T-helper 2 cell (primary cell): ENCODE measurements around the gene ZNF436.
"Not testable (repeated sequence)": the region's sequence is repeated elsewhere in the genome, so short reads cannot be mapped to it uniquely, and the experiment has no call there.

Experiments used
- DNase-seq, 5 experiments: peaks; one replicate each; pipeline versions ENCODE4 v3.0.0 to v3.0.0-alpha.2; 2012 to 2022

The ZNF436 gene

DNA sequence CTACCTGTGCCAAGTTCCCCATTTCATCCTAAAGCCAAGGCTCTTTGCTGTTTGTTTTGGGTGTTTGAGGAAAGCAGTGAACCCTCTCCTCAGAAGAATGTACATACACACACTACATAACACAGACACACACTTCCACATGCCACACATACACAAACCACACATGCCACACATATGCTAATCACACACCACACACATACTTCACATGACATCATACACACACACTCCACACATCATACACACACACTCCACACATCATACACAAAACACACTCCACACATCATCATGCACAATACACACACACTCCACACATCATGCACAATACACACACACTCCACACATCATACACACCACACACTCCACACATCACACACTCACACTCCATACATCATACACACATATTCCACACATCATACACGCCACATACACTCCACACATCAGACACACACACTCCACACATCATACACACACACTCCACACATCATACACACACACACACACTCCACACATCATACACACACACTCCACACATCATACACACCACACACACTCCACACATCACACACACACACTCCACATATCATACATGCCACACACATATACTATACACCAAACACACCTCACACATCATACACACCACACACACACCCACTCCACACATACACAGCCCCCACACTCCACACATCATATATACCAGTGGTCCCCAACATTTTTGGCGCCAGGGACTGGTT lies 22.7 kb upstream of the ZNF436 start:
- DNase-seq: peak in 1 of 5 experiments; percentile 7

DNA sequence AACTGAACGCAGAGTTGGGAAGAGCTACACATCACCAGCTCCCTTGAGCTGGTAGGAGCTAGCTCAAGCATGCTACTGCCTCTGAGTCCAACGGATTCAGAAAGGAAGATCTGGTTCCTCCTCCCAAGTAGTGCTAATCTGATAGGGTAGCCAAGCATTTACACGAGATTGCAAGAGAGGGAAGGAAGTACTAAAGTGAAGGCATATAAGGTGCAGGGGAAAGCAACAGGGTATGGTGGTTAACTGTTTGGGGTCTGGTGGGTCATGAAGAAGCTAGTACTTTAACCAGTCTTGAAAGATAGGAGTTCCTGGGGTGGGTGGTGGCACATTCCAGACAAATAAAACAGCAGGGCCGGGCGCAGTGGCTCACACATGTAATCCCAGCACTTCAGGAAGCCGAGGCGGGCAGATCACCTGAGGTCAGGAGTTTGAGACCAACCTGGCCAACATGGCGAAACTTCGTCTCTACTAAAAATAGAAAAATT lies 20.2 kb upstream of the ZNF436 start:
- no peak for DNase-seq

- no peak for DNase-seq
Observed at GRCh38 chr1:23387494-23387893, 17.9 kb upstream of the ZNF436 start.

DNA sequence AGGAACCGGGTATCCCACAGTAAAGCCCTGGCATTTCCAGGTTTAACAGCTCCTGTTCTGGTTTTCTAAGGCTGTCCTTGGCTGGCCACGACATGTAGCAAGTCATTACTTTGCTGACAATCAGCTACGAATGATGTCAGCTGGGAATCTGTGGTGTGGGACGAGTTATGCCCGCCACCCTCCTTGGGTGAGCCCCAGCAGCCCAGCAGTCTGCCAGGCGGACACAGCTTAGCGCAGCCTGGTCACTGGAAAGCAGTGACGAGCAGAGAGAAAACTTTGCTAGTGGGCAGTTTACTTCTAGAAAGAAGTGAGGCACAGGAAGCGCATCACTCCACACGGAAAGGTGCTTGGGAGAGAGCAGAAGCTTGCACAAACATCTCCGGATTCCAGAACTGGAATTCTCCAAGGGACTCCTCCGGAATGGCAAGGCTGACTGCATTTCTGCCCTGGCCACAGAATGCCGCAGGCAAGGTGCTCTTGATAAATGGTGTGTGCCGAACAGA lies 15.5 kb upstream of the ZNF436 start:
- no peak for DNase-seq

DNA sequence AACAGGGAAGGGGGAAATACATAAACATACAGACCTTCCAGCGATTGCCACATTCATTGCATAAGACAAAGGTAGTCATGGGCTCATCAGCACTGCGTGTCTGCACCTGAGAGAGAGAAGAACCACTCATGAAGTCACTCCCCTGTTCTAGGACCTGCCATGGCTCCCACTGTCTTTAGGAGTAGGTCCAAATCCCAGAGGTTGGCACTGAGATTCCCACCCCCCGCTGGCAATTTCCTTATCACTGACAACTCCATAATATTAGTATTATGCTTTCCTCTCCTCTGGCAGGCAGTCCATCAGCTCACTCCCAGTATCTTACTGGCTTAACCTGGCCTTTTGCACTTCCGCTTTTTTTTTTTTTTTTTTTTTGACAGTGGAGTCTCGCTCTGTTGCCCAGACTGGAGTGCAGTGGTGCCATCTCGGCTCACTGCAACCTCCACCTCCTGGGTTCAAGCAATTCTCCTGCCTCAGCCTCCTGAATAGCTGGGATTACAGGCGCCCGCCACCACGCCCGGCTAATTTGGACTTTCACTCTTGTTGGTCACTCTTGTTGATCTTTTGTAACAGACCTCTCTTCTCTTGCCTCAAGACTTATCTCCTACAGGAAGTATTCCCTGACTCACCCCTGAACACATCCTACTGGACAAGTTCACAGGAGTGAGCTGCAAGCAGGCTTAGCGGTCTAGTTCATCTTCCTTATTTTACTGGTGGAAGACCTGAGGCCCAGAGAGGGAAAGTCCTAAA lies 14.8 kb upstream of the ZNF436 start:
- no peak for DNase-seq

GRCh38 chr1:23383577-23384311 lies 14.1 kb upstream of the ZNF436 start:
- no peak for DNase-seq

- DNase-seq: no peak
Observed at GRCh38 chr1:23381233-23381885, 11.7 kb upstream of the ZNF436 start.

- no peak for DNase-seq
Observed at GRCh38 chr1:23380719-23381118, 11.1 kb upstream of the ZNF436 start.

DNA sequence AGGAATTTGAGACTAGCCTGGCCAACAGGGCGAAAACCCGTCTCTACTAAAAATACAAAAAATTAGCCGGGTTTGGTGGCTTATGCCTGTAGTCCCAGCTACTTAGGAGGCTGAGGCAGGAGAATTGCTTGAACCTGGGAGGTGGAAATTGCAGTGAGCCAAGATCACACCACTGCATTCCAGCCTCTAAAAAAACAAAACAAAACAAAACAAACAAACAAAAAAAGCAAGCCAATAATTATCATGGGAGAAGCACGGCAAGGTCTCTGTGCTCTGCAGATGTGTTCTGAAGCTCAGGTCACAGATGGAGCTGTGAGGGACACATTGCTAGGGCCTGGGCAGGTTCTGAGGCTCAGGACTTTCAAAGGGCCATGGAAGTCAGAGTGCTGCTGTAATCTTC lies 10.6 kb upstream of the ZNF436 start:
- not testable (repeated sequence) for DNase-seq

DNA sequence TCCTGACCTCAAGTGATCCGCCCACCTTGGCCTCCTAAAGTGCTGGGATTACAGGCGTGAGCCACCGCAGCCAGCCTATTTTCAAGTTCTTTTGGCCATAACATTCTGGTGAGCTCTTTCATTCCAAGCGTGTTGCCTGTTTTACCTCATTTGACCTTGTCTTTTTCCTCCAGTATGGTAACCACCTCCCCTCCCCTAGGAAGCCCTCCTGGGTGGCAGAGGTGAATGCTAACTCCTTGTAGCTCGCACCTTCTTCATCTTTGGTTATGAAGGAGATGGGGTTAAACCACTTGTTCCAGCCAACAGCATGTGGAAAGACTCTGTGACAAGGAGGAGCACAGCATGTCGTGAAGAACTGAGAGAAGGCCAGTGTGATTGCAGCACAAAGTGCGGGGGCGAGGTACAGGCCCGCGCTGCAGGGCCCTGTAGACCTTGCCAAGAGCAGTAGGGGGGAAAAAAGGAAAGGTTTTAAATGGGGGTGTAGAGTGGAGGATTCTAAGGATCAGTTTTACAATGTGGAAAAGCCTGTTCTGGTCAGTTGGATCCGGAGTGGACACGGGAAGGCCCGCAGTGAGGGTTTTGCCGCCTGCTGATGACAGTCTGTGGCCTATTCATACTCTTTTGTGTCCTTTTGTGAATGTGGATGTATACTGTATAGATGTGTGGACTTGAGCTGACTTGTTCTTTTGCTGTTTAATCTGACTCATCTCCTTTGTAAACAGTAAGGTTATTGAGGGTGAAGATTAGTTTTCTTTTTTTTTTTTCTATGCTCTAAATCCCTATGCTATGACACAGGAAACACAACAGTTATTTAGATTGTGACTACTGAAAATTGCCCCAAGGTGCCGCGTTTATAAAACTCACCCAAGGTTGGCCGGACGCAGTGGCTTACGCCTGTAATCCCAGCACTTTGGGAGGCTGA lies 7.5 kb upstream of the ZNF436 start:
- no peak for DNase-seq

GRCh38 chr1:23374079-23374735 lies 4.6 kb upstream of the ZNF436 start:
- not testable (repeated sequence) for DNase-seq

GRCh38 chr1:23371987-23372880 lies 2.6 kb upstream of the ZNF436 start:
- DNase-seq: no peak

DNA sequence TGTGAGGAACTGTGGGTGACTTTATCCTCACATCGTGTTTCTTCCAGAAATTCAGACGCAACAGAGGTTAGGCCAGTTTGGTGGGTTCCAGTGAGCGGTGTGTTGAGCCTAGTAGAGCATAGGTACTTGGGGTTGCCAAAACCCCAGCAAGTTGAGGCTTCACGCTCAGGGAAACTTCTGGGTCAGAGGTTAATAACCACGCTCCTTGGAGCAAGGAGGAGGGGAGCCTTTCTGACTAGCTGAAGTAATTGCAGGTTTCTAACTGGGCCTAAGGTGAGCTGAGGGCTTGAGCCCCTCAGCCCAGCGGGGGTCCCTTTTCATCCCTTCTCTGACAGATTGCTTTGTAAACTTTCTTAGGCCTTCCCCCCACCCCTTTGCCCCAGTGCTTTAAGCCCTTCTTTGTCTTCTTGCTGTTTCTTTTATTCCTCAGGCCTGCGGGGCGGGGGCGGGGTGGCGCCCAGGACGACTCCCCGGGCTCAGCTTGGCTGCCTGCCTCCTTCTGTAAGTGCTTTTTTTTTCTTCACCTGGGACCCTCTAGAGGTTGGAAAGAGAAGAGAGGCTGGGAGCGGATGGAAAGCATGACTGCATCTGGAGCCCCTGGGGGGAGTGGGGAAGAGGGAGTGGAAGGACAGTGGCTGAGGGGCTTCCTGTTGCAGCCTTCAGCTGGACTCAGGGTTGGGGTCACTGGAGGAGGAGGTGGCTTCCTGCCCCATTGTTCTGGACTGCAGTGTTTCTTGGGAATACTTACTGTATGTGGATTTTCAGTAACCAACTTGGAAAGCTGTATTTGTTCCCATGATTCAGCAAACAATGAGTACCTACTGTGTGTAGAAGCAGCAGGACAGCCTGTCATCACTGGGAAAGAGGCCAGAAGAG lies 1.3 kb upstream of the ZNF436 start:
- DNase-seq: no peak

- DNase-seq: no peak
Observed at GRCh38 chr1:23370330-23370708, 683 bp upstream of the ZNF436 start.

GRCh38 chr1:23368562-23369334 lies 888 bp downstream of the ZNF436 start:
- peak; percentile 74 to 92 (median 79) for DNase-seq

- peak; percentile 92 to 99 (median 96) for DNase-seq
Observed at GRCh38 chr1:23367791-23368561, 1.7 kb downstream of the ZNF436 start.

GRCh38 chr1:23367451-23367790 lies 2.2 kb downstream of the ZNF436 start:
- DNase-seq: peak in 1 of 5 experiments; percentile 46
